HG02678 (cell line): ENCODE results near the gene TSHZ3.

Experiments
- ATAC-seq: cut with Tn5 transposase; IDR thresholded peaks from one replicate; pipeline ENCODE4 v1.9.1; 2021; ENCODE audit warnings: mild to moderate bottlenecking, moderate library complexity; ENCODE audit not compliant: unreplicated experiment

TSHZ3 gene

GRCh38 chr19:31233295-31233800 is 115.9 kb downstream of the TSHZ3 start:
- no peak for ATAC-seq

GRCh38 chr19:31232871-31233270 is 116.4 kb downstream of the TSHZ3 start:
- no peak for ATAC-seq

GRCh38 chr19:31232180-31232579 is 117.1 kb downstream of the TSHZ3 start:
- no peak for ATAC-seq

GRCh38 chr19:31231237-31231636 is 118.0 kb downstream of the TSHZ3 start:
- no peak for ATAC-seq

- no peak for ATAC-seq
Observed at GRCh38 chr19:31226151-31226935, 122.9 kb downstream of the TSHZ3 start.
